Breast epithelium (tissue), 3 donors: ENCODE data around the gene TGM2.

Experiments used
- CTCF ChIP-seq, 3 donors: fragments of 450-650 bp; IDR thresholded peaks; one replicate each; pipeline ENCODE4 v1.5.1; 2016 to 2017; ENCODE audit warnings: antibody characterized with exemption in 3 of 3, mild to moderate bottlenecking in 3 of 3, moderate library complexity in 3 of 3
- POLR2A ChIP-seq: fragments of 450-650 bp; IDR thresholded peaks from one replicate; pipeline ENCODE4 v1.6.1; 2016; ENCODE audit warnings: antibody characterized with exemption, mild to moderate bottlenecking, moderate library complexity

GRCh38 chr20:38111366-38112232 is 53.5 kb downstream of the TGM2 start:
- TF ChIP-seq CTCF (IDR thresholded peaks at IDR 0.05) (no peak), POLR2A (no peak)
